ENCODE measurements around the gene RAB9A. TPM values are rescaled to one million over a fixed set of nuclear protein-coding genes. Genes with fewer than 3 reads are reported as not detected.
A peak's percentile ranks its signal among the peaks of the same experiment; 100 is the strongest.

Gene RAB9A
- total RNA-seq, 1 donor from 2014 or later: 17.7 TPM

DNA sequence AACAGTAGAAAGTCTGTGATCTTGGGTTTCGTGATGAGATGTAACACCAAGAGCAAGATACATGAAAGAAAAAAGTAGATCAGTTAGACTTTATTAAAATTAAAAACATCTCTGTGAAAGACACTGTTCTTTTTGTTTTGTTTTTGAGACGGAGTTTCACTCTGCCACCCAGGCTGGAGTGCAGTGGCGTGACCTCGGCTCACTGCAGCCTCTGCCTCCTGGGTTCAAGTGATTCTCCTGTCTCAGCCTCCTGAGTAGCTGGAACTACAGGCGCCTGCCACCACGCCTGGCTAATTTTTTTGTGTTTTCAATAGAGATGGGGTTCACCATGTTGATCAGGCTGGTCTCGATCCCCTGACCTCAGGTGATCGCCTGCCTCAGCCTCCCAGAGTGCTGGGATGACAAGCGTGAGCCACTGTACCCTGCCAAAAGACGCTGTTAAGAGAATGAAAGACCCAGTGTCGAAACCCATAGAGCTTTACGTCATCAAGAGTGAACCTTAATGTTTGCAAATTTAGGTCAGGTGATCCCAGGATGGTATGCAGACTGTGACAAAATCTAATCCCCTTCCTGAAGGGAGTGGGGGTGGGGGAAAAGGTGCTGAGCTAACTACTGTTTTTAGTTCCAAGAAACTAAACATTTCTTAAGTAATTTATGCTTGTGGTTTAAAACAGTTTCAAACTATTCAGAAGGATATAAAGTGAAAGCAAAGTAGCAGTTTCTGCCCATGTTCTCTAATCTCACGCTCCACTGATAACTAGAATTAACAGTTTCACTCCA, 53.7 kb downstream of the RAB9A start:
- DNase-seq (ENCODE audit: low read depth, low spot score): no peak

DNA sequence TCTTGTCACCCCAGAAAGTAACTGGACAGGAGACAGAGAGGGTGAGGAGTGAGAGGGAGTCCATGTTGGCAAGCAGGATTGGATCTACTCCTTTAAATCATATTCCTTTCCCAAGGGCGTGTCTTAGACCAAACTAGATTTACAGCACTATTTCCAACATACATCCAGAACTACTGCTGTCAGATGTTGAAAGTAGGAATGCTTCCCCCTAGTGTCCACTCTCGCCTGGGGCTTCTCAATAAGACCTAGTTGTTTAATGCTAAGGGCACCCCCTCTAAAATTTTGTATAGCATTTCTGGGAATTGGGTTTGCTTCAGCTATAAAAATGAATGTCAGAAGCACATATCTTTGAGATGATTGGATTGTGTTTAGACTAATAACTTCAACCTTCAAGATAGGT, 58.9 kb downstream of the RAB9A start:
- peak; percentile 35 for DNase-seq (ENCODE audit: low read depth, low spot score)

DNA sequence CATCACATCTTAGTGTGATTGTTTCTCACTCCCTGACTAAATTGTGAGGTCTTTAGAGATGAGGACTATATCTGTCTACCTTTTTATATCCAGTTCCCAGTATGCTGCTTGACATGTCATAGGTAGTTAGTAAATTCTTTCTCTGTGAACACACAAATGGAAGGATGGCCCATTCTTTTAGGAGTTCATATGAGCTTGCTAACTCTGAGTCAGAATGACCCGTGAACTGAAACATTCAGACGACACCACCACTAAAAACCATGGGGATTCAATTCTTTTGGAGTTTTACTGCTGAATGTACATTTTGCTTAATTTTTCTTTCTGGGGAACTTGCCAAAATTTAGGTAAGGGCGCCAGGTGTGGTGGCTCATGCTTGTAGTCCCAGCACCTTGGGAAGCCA, 59.6 kb downstream of the RAB9A start:
- DNase-seq (ENCODE audit: low read depth, low spot score): no peak

DNA sequence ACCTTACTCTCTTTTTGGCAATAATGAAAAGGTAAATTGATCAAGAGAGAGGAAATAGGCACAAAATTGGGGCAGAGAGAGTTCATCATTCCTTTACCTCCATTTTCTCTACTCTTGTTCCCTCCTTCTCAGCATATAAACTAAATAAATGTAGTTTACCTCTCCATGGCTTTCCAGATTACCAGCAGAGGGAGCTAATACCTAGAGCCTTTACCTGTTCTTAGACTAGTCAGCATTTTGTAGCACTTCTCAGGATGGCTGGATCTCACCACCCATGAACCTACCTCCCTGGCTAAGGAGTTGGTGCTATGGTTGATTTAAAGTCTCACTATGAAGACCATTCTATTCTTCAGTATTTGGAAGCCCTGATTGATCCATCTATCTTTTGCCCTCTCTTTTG, 61.3 kb downstream of the RAB9A start:
- no peak for DNase-seq (ENCODE audit: low read depth, low spot score)

DNA sequence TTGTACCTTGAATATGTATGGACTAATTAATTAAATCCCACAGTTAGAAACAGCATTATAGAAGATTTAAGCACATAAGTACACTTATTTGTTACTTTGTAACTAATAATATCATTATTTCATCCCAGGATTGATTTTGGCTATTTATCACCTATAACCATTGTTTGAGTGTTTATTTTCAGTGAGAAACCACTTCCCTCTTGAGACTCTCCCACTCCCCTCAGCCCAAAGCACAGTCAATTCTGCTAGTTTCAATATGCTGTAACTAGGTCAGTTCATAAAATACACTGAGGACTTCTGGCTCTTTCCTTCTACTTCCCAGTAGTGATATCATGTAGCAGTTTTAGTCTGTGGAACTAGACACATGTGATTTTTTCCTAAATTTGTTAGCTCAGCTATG, 61.9 kb downstream of the RAB9A start:
- no peak for DNase-seq (ENCODE audit: low read depth, low spot score)

DNA sequence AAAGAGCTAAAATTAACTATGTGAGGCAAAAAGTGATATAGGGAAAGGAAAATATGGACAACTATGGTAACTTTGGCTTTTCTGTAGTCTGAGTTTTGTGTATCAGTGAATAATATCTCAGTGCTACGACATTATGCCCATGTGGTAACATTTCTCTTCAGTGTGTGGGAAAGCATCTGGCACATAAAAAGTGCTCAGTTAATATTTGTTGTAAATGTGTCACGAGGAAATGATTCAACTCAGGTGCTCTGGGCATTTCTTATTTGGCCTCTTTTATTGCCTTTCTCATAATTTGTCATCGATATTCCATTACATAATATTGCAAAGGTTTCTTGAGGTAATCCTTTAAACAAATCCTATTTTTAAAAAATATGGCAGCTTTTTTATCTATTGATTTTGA, 63.2 kb downstream of the RAB9A start:
- no peak for DNase-seq (ENCODE audit: low read depth, low spot score)

DNA sequence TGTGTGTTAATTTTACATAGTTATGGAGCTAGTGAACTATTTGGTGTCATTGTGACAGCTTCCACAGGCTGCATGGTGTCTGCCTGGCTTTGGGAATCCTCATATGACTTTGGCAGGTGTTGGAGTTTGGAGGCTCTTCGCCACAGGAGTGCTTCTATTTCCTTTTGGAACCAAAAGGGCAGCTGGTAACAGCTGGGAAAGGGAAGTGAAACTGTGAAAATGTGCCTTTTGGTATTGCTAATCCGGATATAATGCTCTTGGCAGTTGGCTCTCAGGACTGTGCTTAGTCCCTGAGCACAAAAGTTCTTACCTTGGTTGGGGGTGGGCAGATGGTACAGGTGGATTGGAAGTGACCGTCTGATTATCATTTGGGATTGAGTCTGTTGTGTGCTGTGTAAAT, 63.7 kb downstream of the RAB9A start:
- DNase-seq (ENCODE audit: low read depth, low spot score): no peak

DNA sequence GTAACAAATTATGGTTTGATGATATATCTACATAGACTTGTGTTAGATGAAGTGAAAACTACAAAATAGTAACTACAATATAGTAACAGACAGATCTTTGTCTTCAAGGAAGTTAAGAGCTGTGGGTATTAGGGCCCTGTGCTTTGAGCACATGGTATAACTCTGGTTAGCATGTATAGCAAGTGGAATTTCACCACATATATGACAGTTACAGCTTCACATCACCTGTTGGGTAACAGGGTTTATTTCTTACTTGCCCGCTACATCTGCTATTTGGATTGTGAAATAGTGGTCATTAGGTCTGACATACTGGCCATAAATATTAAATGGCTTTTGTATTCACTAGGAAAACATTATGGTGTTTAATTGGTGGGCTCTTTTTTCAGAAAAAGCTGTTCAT, 65.8 kb downstream of the RAB9A start:
- DNase-seq (ENCODE audit: low read depth, low spot score): no peak

DNA sequence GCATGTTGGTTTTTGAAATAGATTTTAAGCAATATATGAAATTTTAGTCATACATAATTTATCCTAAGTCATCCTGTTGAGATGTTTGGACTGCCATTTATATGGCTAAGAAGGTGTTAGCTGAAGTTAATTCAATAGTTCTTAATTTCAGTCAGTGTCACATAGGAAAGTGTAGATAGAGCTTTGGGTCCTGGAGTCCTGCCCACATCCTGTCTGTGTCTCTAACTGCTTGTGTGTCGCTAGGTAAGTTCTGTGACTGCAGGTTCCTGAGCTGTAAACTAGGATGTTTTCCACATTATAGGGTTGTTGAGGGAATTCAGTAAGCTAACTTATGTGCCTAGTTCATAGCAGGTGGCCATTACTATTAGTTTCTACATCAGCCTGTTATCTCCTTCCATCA, 66.3 kb downstream of the RAB9A start:
- DNase-seq (ENCODE audit: low read depth, low spot score): no peak

DNA sequence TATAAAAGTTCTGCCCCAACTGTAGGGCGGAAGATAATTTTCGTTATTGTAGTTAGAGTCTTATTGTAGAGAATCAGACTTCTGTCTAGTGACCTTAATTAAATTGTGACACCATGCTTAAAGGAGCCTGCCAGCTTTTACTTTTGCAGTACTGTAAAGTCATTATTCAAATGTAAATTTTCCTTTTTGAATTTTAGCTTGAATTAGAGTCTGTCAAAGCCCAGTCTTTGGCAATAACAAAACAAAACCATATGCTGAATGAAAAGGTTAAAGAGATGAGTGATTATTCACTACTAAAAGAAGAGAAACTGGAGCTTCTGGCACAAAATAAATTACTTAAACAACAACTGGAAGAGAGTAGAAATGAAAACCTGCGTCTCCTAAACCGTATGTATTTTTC, 67.5 kb downstream of the RAB9A start:
- no peak for DNase-seq (ENCODE audit: low read depth, low spot score)

DNA sequence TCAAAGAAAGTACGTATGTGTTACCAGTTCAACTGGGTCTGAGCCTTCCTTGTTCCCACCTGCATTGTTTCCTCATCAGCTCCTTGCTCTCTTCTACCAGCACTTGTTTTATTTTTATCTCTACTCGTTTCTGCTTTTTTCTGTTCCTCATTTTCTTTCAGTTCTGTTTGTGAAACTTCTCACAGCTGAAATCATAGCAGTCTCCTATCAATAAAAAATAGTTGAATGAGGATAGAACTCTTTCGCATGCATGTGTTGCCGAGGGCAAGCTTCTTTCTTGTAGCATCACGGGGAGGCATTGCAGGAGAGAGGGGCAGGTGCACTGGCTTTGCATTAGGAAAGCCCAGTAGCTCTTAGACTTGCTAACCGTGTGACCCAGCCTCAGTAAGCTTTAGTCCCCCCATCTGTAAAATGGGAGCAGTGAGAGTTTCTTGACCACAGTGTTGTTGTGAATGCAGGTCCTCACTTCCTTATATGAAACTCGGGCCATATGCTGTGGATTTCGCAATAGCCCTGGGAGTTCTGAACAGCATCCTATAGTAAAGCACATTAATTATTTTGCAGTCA, 70.3 kb downstream of the RAB9A start:
- DNase-seq (ENCODE audit: low read depth, low spot score): no peak

Other genes with a start within 250 kb of the RAB9A start
- not detected in 2 replicates for gene EGFL6, start 119.5 kb upstream of the RAB9A start, total RNA-seq
- gene TCEANC, start 36.0 kb upstream of the RAB9A start, total RNA-seq: 0.99 and 1.3 TPM in 2 replicates
- gene TRAPPC2, start 45.5 kb downstream of the RAB9A start, total RNA-seq: 8.6 and 10.2 TPM in 2 replicates
- gene OFD1, start 45.6 kb downstream of the RAB9A start, total RNA-seq: 5.9 and 6.7 TPM in 2 replicates
- 1.1 and 2.2 TPM in 2 replicates for gene GPM6B, start 128.0 kb downstream of the RAB9A start, total RNA-seq